ENCODE measurements around the gene TMEM107.

The TMEM107 gene

DNA sequence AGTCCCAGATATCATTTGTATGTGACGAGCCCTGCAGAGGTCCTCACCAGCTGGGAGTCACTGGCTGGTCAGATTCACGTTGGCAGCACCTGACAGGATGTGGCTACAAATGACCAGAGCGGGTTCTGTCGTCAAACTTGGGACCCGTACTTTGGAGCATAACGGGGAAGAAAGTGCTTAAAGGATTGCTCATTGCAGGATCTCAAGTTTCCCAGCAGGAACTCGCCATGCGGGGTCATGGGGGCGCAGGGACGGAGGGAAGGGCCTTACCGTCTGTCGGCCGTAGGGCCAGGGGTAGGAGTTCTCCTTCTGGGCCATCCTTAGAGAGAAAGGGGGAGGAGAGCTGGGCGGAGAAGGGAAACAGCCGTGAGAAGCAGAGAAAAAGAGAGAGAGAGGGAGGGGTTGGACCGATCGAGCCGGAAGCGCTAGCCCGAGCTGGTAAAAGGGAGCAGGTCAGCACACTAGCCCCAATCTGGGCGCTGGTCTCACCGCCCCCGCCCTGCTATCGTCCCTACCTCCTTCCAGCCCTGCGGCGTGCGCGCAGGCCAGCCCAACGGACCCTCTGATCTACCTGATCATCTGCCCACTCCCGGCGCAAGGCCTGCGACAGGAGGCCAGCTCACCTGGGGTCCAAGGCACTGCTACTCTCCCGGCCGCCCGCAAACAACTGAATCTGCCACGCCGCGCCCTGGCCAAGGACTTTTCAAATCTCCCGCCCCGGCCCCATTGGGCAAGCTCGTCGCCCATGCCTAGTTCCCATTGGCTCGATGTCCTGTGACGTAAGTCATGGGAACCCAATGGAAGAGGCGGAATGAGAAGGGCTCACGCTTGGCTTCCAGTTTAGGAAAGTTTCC is 34.0 kb upstream of the TMEM107 start, which contains the start of gene AURKB:
AURKB (minus strand) TSS at position 669 of the 854 bp plus-strand sequence; CDS start at position 318, 351 bp downstream.
- ChIA-PET CTCF (interaction anchor here (0.7 to 3.6 kb wide), 3 partner anchors 12 to 98 kb away, joined by 4 to 17 read pairs (median 17); no protein-coding TSS in a partner anchor), POLR2A (interaction anchor here (0.7 to 1.3 kb wide), 4 partner anchors 11 to 38 kb away, joined by 3 to 5 read pairs (median 4); partner anchors contain the start of gene CTC1)
- peaks cover 0 to 27% (median 4%) of the 10 kb centered on the region in 4 experiments for H3K36me3 ChIP-seq (ENCODE audit: control insufficient read depth in 4 of 4, insufficient read depth in 4 of 4, low read length in 3 of 4)
- WGBS (ENCODE audit: insufficient coverage) = 2% methylated on average over 39 of the region's 46 CpGs
- H3K4me3 ChIP-seq (ENCODE audit: control insufficient read depth in 1 of 7, extremely low read depth in 1 of 7, insufficient read depth in 4 of 7, low read depth in 2 of 7, low read length in 6 of 7) = peak within 1 kb of the TSS; percentile 60 to 95 (median 86)
- DNase-seq = peak; percentile 94 to 98 (median 96)
- peak within 1 kb of the TSS; percentile 64 to 84 for H3K27ac ChIP-seq (ENCODE audit: insufficient read depth in 1 of 2, low read depth in 1 of 2, low read length in 2 of 2, poor library complexity in 1 of 2, severe bottlenecking in 2 of 2)
- H3K4me1 ChIP-seq (ENCODE audit: control extremely low read depth in 1 of 4, control insufficient read depth in 4 of 4, insufficient read depth in 4 of 4, low read length in 3 of 4) = peaks cover 4 to 33% (median 19%) of the 10 kb centered on the region in 4 experiments
- H3K9me3 ChIP-seq (ENCODE audit: control extremely low read depth in 1 of 5, control insufficient read depth in 4 of 5, insufficient read depth in 2 of 5, low read depth in 1 of 5, low read length in 4 of 5) = no peaks in the 10 kb centered on the region
- H3K27me3 ChIP-seq (replicated peaks in 2 of 5; ENCODE audit: control insufficient read depth in 4 of 5, insufficient read depth in 5 of 5, low read length in 4 of 5) = no peaks in the 10 kb centered on the region

- H3K36me3 ChIP-seq (ENCODE audit: control insufficient read depth in 4 of 4, insufficient read depth in 4 of 4, low read length in 3 of 4) = peaks cover 0 to 40% (median 15%) of the 10 kb centered on the region in 4 experiments
- peaks cover 4 to 28% (median 19%) of the 10 kb centered on the region in 4 experiments for H3K4me1 ChIP-seq (ENCODE audit: control extremely low read depth in 1 of 4, control insufficient read depth in 4 of 4, insufficient read depth in 4 of 4, low read length in 3 of 4)
- ChIA-PET POLR2A (no interaction called here), CTCF (interaction anchor here (0.7 to 2.1 kb wide), 6 partner anchors 15 to 19 kb away, joined by 3 to 5 read pairs (median 3); partner anchors contain the start of gene BORCS6)
- no peaks in the 10 kb centered on the region for H3K27me3 ChIP-seq (replicated peaks in 2 of 5; ENCODE audit: control insufficient read depth in 4 of 5, insufficient read depth in 5 of 5, low read length in 4 of 5)
- no peak for DNase-seq
- H3K9me3 ChIP-seq (ENCODE audit: control extremely low read depth in 1 of 5, control insufficient read depth in 4 of 5, insufficient read depth in 2 of 5, low read depth in 1 of 5, low read length in 4 of 5) = no peaks in the 10 kb centered on the region
- 93% methylated on average over 8 of the region's 12 CpGs for WGBS (ENCODE audit: insufficient coverage)
- no peak overlapping the region for H3K4me3 ChIP-seq (ENCODE audit: control insufficient read depth in 1 of 7, extremely low read depth in 1 of 7, insufficient read depth in 4 of 7, low read depth in 2 of 7, low read length in 6 of 7)
- H3K27ac ChIP-seq (ENCODE audit: insufficient read depth in 1 of 2, low read depth in 1 of 2, low read length in 2 of 2, poor library complexity in 1 of 2, severe bottlenecking in 2 of 2) = no peak overlapping the region
Measured at GRCh38 chr17:8206536-8206935, 30.4 kb upstream of the TMEM107 start.

GRCh38 chr17:8204761-8205555 is 28.8 kb upstream of the TMEM107 start:
- Histone ChIP-seq H3K27ac (ENCODE audit: insufficient read depth in 1 of 2, low read depth in 1 of 2, low read length in 2 of 2, poor library complexity in 1 of 2, severe bottlenecking in 2 of 2) (no peak overlapping the region), H3K9me3 (ENCODE audit: control extremely low read depth in 1 of 5, control insufficient read depth in 4 of 5, insufficient read depth in 2 of 5, low read depth in 1 of 5, low read length in 4 of 5) (no peaks in the 10 kb centered on the region), H3K36me3 (ENCODE audit: control insufficient read depth in 4 of 4, insufficient read depth in 4 of 4, low read length in 3 of 4) (peaks cover 0 to 40% (median 15%) of the 10 kb centered on the region in 4 experiments), H3K4me3 (ENCODE audit: control insufficient read depth in 1 of 7, extremely low read depth in 1 of 7, insufficient read depth in 4 of 7, low read depth in 2 of 7, low read length in 6 of 7) (no peak overlapping the region), H3K4me1 (ENCODE audit: control extremely low read depth in 1 of 4, control insufficient read depth in 4 of 4, insufficient read depth in 4 of 4, low read length in 3 of 4) (peaks cover 0 to 18% (median 12%) of the 10 kb centered on the region in 4 experiments), H3K27me3 (replicated peaks in 2 of 5; ENCODE audit: control insufficient read depth in 4 of 5, insufficient read depth in 5 of 5, low read length in 4 of 5) (no peaks in the 10 kb centered on the region)
- POLR2A ChIA-PET = no interaction called here
- CTCF ChIA-PET = interaction anchor here (0.6 to 1.5 kb wide), 2 partner anchors 10 to 17 kb away, joined by 3 read pairs; no protein-coding TSS in a partner anchor
- no peak for DNase-seq
- 82% methylated on average over 9 of the region's 19 CpGs for WGBS (ENCODE audit: insufficient coverage)

- WGBS (ENCODE audit: insufficient coverage) = 24% methylated on average over 11 of the region's 12 CpGs
- ChIA-PET CTCF (interaction anchor here (0.8 to 1.5 kb wide), 3 partner anchors 14 to 190 kb away, joined by 3 to 5 read pairs (median 4); no protein-coding TSS in a partner anchor), POLR2A (interaction anchor here (0.5 to 1.6 kb wide), 3 partner anchors 103 to 274 kb away, joined by 3 to 4 read pairs (median 3); partner anchors contain the start of genes KRABD2 and SLC25A35)
- no peaks in the 10 kb centered on the region for H3K36me3 ChIP-seq (ENCODE audit: control insufficient read depth in 4 of 4, insufficient read depth in 4 of 4, low read length in 3 of 4)
- no peaks in the 10 kb centered on the region for H3K27me3 ChIP-seq (replicated peaks in 2 of 5; ENCODE audit: control insufficient read depth in 4 of 5, insufficient read depth in 5 of 5, low read length in 4 of 5)
- DNase-seq = peak; percentile 81 to 88 (median 87)
- no peaks in the 10 kb centered on the region for H3K9me3 ChIP-seq (ENCODE audit: control extremely low read depth in 1 of 5, control insufficient read depth in 4 of 5, insufficient read depth in 2 of 5, low read depth in 1 of 5, low read length in 4 of 5)
- peak overlapping the region; percentile 59 to 77 for H3K27ac ChIP-seq (ENCODE audit: insufficient read depth in 1 of 2, low read depth in 1 of 2, low read length in 2 of 2, poor library complexity in 1 of 2, severe bottlenecking in 2 of 2)
- H3K4me3 ChIP-seq (ENCODE audit: control insufficient read depth in 1 of 7, extremely low read depth in 1 of 7, insufficient read depth in 4 of 7, low read depth in 2 of 7, low read length in 6 of 7) = peak overlapping the region in 6 of 7 experiments; percentile 10 to 75 (median 44)
- H3K4me1 ChIP-seq (ENCODE audit: control extremely low read depth in 1 of 4, control insufficient read depth in 4 of 4, insufficient read depth in 4 of 4, low read length in 3 of 4) = peaks cover 13 to 45% (median 43%) of the 10 kb centered on the region in 4 experiments
Measured at GRCh38 chr17:8192070-8192815, 16.1 kb upstream of the TMEM107 start.

- Histone ChIP-seq H3K9me3 (ENCODE audit: control extremely low read depth in 1 of 5, control insufficient read depth in 4 of 5, insufficient read depth in 2 of 5, low read depth in 1 of 5, low read length in 4 of 5) (no peaks in the 10 kb centered on the region), H3K27ac (ENCODE audit: insufficient read depth in 1 of 2, low read depth in 1 of 2, low read length in 2 of 2, poor library complexity in 1 of 2, severe bottlenecking in 2 of 2) (peak overlapping the region in 1 of 2 experiments; percentile 19), H3K4me3 (ENCODE audit: control insufficient read depth in 1 of 7, extremely low read depth in 1 of 7, insufficient read depth in 4 of 7, low read depth in 2 of 7, low read length in 6 of 7) (peak overlapping the region in 5 of 7 experiments; percentile 75 to 92 (median 80)), H3K27me3 (replicated peaks in 2 of 5; ENCODE audit: control insufficient read depth in 4 of 5, insufficient read depth in 5 of 5, low read length in 4 of 5) (no peaks in the 10 kb centered on the region), H3K4me1 (ENCODE audit: control extremely low read depth in 1 of 4, control insufficient read depth in 4 of 4, insufficient read depth in 4 of 4, low read length in 3 of 4) (peaks cover 14 to 52% (median 46%) of the 10 kb centered on the region in 4 experiments), H3K36me3 (ENCODE audit: control insufficient read depth in 4 of 4, insufficient read depth in 4 of 4, low read length in 3 of 4) (no peaks in the 10 kb centered on the region)
- POLR2A ChIA-PET = interaction anchor here (0.7 to 6.2 kb wide), 3 partner anchors 17 to 57 kb away, joined by 6 to 56 read pairs (median 47); partner anchors contain the start of gene CTC1
- peak in 1 of 3 donors; percentile 36 for DNase-seq
- CTCF ChIA-PET = interaction anchor here (0.6 to 1.9 kb wide), 6 partner anchors 16 to 111 kb away, joined by 3 to 5 read pairs (median 3); no protein-coding TSS in a partner anchor
- WGBS (ENCODE audit: insufficient coverage) = 53% methylated on average over 6 of the region's 6 CpGs
Measured at GRCh38 chr17:8190506-8190905, 14.3 kb upstream of the TMEM107 start.

Measured in common myeloid progenitor, CD34-positive (primary cell).